ENCODE measurements around the gene TP53I13.
A peak's percentile ranks its signal among the peaks of the same experiment; 100 is the strongest.

The TP53I13 gene

GRCh38 chr17:29593591-29594518 is 25.4 kb downstream of the TP53I13 start:
- no peak for DNase-seq (ENCODE audit: low read depth, low spot score)

GRCh38 chr17:29594519-29595090 is 26.1 kb downstream of the TP53I13 start:
- DNase-seq (ENCODE audit: low read depth, low spot score): no peak

GRCh38 chr17:29595107-29595942 is 26.8 kb downstream of the TP53I13 start:
- no peak for DNase-seq (ENCODE audit: low read depth, low spot score)

GRCh38 chr17:29595943-29596774 is 27.7 kb downstream of the TP53I13 start:
- DNase-seq (ENCODE audit: low read depth, low spot score): no peak

GRCh38 chr17:29596811-29597210 is 28.3 kb downstream of the TP53I13 start:
- no peak for DNase-seq (ENCODE audit: low read depth, low spot score)

GRCh38 chr17:29597361-29598172 is 29.1 kb downstream of the TP53I13 start:
- no peak for DNase-seq (ENCODE audit: low read depth, low spot score)

GRCh38 chr17:29603109-29603674 is 34.7 kb downstream of the TP53I13 start:
- no peak for DNase-seq (ENCODE audit: low read depth, low spot score)

GRCh38 chr17:29607557-29608195 is 39.2 kb downstream of the TP53I13 start:
- DNase-seq (ENCODE audit: low read depth, low spot score): no peak

GRCh38 chr17:29608986-29609385 is 40.5 kb downstream of the TP53I13 start:
- DNase-seq (ENCODE audit: low read depth, low spot score): no peak

GRCh38 chr17:29610395-29610794 is 41.9 kb downstream of the TP53I13 start:
- no peak for DNase-seq (ENCODE audit: low read depth, low spot score)

GRCh38 chr17:29611351-29612093 is 43.0 kb downstream of the TP53I13 start:
- DNase-seq (ENCODE audit: low read depth, low spot score): no peak

GRCh38 chr17:29612094-29612403 is 43.5 kb downstream of the TP53I13 start:
- DNase-seq (ENCODE audit: low read depth, low spot score): no peak

GRCh38 chr17:29612404-29613280 is 44.1 kb downstream of the TP53I13 start:
- no peak for DNase-seq (ENCODE audit: low read depth, low spot score)

- peak; percentile 49 for DNase-seq (ENCODE audit: low read depth, low spot score)
These were observed 44.9 kb downstream of the TP53I13 start for GRCh38 chr17:29613352-29613837.

GRCh38 chr17:29613856-29614255 is 45.4 kb downstream of the TP53I13 start:
- DNase-seq (ENCODE audit: low read depth, low spot score): no peak

GRCh38 chr17:29614349-29615047 is 46.0 kb downstream of the TP53I13 start:
- no peak for DNase-seq (ENCODE audit: low read depth, low spot score)

GRCh38 chr17:29615048-29615385 is 46.5 kb downstream of the TP53I13 start:
- DNase-seq (ENCODE audit: low read depth, low spot score): no peak
